Hematopoietic multipotent progenitor cell treated with erythropoietin and hydrocortisone succinate and interleukin-3 and kit ligand, for 15 days (in vitro differentiated cells): ENCODE results near the gene PFKL.
"Not testable (repeated sequence)": the region's sequence is repeated elsewhere in the genome, so short reads cannot be mapped to it uniquely, and the experiment has no call there.

Experiments
- DNase-seq: peaks from one replicate; pipeline ENCODE4 v3.0.0-alpha.2; 2015; ENCODE audit warnings: low spot score

PFKL gene

DNA sequence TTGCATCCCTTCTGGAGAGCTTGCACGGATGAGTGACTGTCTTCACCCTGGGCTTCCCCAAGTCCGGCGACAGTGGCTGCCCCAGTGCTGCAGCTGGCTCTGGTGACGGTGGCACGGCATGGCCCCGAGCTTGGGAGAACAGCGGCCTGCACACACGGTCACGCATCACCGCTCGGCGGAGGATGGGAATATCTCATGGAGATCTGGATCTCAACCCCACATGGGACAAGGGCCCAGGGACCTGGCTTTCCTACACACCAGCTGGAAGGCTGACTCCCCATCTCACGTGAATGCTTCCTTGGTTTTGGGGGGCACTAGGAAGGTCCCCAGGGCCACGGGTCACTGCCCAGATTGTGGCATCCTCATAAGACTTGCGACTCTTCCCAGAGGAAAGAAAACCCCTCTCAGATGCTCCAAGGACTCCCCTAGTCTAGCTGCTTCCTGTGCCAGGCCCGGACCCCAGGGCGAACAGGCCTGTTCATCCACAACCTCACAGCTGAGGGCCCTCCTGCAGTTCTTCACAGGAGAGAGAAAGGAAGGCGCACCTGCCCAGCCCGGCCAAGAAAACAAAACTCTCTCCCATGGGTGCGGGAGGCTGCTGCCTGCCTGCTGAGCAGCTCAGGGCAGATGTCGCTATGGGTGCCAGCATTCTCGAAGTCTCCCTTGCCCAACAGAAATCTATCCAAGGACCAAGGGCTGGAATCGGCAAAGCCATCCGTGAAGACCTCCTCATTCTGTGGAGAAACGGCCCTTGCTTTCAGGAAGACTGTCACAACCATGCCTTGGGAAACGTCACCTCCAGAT lies 29.4 kb downstream of the PFKL start:
- DNase-seq = no peak

DNA sequence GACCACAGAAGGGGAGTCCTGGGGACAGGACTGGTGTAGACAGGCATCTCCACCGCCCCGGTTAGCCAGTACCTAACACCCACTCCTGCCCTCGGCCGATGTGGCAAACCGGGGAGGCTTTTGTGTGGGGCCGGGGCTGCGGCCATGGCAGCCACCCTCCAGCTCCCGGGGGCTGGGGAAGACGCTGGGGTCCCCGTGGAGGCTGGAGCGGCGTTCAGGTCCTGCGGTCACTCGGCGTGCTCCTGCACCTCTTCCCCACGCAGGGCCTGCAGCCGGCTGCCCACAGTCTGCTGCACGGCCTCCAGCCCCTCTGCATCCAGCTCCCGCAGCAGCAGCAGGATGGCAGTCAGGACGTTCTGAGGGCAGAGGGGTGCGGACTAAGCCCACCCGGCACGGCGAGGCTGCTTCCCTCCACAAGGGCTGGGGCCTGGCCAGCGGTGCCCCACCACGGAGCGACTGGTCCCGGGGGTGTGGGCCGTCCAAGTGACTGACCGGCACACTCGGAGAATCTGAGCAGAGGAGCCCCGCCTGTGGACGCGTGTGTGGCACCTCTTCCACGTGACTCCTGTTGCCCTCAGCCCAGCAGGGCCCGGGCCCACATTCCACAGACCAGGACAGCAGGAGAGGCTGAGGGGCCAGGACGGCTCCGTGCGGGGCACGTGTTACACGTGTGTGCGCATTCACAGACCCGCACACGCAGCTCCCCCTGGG lies 30.3 kb downstream of the PFKL start:
- no peak for DNase-seq

DNA sequence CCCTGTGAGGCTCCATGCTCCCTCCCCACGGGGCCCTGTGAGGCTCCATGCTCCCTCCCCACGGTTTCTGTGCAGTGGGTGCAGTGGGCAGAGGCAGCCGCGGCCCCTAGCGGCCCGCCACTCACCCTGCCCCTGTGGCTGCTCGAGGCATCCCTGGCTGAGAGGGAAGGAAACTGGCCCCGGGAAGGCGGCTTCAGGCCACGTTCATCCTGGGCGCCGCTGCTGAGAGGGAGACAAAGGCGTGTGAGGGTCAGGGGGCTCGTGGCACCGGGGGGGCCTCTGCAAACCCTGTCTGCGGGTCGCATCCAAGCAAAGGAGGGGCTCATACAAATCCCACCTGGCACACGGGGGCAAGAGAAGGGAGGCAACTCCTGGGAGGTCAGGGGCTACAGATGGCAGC lies 30.8 kb downstream of the PFKL start:
- DNase-seq = no peak

DNA sequence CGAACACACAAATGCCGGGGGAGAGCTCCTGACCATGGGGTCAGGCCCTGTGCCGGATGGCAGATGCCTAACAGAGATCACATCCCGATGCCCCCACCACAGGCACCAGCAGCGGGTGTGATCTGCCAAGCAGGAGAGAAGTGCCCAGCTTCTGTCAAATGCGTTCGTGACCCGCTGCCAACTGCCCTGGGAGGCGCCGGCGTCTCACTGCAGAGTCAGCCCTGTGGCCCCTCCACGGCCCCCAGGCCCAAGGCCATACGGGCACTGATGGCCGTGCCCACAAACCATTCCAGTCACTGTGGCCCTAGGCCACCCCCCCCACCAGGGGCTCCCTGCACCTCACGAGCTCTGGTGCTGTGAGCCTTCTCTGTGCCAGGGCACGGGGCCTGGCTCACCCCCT lies 31.4 kb downstream of the PFKL start:
- no peak for DNase-seq

DNA sequence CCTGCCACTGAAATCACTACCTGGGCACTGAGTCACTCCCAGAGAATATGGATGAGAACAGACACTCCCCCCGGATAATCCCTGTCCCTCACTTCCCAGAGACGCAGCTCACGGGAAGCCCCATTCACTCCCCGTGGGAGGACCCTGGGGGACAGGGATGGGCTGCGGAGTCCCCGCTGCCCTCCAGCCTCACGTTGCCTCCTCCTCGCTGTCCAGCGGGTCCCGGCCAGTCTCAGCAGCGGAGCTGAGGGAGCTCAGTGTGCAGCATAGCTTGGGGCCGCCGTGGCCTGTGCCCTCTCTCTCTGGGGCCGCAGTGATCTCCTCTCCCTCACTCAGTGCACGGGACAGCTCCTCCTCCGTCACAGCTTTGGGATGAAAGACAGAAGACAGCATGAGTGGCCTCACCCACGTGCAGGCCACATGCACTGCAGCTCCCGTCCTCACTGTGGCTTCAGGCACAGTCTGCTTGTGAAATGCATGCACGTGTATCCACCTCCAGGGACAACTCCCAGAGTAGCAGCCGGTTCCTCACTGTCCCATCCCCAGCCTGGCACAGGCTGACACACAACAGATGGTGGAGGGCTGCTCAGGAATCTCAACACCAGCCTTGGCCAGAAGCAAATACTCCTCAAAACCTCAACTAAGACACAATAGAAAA lies 31.9 kb downstream of the PFKL start:
- DNase-seq = no peak

DNA sequence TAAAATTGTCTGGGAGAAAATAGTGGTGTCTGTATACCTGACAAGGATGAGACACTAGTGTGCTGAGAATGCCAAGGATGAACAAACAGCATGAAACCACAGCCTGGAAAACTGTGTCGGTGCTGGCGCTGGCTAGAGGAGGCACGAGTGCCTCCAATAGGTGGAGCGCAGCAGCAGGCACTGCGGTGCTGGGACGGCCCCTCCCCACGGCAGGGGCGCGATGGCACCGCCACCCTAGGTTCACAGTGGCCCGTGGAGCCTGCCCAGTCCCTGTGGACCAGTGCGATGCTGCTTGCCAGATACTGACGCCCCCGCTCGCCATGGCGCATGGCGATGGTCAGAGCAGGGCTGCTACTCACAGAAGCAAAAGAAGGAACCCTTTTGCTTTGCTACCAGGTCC lies 32.5 kb downstream of the PFKL start:
- no peak for DNase-seq

DNA sequence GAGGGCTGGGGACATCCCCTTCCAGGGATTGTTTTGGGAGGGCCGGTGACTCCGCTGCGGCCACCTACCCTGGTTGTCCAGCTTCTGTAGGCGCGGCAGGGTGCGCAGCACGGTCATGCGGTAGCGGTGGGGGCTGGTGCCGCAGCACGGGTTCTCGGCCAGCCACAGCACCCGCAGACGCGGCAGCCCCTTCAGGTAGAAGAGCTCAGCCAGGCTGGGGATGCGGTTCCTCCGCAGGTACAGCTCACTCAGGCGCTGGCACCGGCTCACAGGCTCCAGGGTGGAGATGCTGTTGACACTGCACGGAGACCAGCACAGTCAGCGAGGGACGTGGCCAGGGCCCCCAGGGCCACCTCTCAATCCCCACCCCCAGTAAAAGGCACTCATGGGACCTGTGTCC lies 33.1 kb downstream of the PFKL start:
- DNase-seq = no peak

DNA sequence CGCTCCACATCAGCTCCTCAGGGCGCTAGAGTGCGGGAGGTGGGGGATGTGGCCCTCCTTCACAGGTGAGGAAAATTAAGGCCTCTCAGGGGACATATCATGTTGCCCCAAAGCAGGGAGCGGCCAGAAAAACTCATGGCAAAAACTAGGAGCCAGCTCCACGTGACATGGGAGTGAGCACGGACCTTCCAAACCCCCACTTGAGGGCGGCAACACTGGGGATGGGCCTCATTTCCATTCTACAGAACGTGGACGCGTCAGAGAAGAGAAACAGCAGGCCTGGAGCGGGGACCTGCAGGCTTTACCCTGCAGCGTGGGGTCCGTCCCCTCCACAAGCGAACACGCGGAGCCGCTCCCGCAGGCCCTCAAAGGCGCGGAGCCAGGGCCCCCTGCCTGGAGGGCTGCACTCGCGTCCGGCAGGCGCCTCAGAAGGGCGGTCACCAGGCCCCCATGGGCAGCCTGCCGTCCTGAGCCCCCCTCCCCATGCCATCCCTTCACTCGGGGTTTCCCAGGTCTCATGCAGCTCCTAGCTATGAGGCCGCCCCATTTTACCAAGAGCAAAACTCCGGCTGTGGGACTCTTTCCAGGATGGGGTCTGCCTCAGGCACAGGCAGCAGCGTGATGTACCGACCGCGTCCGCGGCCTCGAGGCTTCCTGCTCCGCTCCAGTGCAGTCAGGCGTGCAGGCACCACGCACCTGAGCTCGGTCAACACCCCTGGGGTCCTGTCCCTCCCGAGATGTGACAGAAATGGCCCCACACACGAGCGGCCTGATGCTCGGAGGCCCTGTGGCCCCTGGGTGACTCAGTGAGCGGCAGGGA lies 33.9 kb downstream of the PFKL start:
- no peak for DNase-seq

DNA sequence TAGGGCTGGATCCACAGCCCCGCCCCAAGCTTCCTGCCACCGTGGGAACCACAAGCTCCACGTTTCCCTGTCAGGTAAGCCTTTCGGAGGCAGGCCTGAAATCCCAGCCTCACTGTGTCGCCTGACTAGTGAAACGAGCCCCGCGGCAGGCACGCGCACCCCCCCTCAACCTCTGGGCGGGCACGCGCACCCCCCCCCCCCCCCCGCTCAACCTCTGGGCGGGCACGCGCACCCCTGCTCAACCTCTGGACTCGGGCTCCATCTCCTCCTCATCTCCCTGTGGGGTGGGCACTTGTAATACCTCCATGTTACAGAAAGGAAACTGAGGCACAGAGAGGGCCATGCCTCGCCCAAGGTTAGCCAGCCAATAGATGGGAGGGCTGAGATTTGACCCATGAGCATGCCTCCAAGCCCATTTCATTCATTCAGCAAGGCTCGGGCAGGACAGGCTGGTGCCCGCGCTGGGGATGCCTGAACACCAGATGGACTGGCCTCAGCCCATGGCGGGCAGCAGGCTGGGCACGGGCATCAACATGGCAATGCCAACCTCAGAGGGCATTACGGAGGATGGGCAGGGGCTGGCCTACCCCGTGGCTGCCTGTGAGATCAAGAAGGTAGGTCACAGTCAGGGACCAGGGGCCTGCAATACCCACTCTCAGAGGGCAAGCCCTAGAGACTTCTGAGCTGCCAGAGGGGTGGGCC lies 34.6 kb downstream of the PFKL start:
- DNase-seq = no peak

DNA sequence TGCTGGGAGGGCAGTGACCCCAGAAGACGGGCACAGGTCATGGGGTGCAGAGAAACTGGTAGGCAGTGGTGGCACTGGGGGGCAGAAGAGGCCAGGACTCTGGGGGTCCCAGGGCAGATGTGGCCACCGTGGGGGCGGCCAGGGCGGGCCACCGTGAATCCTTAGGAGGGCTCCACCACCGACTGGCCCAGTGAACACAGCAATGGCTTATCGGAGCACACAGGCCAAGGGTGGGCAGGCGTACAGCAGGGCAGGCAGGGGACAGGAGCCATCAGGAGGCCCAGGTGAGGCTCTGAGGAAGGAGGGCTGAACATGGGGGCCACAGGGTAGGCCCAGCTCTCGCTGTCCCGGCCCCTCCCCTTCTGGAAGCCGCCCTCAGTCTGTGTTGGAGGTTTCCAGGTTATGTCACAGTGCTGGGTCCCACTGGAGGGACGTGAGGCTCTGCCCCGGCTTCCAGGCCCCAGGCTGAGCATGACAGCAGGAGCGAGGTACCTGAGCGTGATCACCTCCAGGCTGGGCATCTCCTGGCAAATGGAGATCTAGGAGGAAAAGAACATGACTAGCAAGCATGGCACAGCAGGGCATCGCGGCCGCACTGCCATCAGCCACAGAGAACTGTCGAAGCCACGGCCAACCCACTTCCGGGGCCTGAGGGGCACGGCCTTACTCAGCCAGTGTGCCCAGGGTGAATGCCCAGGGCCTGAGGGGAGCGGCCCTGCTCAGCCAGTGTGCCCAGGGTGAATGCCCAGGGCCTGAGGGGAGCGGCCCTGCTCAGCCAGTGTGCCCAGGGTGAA lies 35.6 kb downstream of the PFKL start:
- no peak for DNase-seq

DNA sequence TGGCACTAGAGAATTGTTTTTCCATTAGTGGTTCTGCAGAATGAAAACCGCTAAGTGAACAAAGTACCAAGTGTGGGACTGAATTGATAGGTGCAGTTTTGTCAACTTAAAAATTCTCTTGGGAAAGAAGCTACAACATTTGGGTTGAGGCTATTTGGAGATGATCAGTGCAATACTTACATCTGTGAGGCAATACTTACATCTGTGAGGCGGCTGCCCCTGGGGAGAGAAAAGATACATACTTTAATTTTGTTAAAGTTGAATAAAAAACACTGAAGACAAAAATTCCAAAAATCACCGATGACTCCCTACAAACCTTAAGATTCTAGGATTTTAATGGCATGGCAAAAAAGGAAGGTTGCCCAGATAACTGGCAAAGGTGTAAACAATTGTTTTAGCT lies 37.6 kb downstream of the PFKL start:
- DNase-seq = no peak

DNA sequence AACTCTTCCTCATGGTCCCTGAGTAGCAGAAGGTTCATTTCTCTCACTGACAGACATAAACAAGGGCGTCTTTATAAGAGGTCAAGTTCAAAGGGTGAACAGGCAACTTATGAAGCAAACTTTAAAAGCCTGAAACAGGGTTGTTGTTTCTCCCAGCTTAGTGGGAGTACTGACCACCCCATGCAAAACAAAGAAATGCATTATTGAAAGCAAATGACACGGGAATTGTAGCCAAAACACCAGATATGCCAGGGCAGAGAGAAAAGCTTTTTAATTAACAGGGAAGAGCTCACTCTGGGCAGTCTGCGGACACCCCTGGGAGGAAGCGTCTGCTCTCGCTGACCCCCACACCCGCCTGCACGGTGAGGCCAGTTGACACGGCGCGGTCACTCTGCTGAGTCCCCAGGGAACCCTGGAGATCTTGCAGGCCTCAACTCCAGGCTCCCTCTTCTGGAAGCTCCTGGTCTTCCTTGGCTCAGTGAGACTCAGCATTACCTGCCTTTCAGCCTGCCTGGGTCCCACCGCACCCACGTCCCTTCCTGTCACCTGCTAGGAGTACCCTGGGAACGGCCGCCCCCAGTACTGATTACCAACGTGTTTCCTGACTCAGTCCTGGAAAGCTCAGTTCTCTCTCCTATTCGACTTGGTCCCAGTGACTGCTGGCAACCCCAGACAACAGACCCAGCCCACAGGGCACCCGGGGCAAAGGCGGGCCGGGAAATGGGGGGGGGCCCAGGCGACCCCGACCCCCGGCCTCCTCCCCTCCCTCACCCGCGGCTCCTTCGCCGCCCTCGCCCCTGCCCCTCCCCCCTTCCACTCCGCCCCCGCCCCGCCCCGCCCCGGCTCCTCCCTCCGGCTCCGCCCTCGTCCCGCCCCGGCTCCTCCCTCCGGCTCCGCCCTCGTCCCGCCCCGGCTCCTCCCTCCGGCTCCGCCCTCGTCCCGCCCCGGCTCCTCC lies 38.4 kb downstream of the PFKL start:
- DNase-seq = peak; percentile 39

DNA sequence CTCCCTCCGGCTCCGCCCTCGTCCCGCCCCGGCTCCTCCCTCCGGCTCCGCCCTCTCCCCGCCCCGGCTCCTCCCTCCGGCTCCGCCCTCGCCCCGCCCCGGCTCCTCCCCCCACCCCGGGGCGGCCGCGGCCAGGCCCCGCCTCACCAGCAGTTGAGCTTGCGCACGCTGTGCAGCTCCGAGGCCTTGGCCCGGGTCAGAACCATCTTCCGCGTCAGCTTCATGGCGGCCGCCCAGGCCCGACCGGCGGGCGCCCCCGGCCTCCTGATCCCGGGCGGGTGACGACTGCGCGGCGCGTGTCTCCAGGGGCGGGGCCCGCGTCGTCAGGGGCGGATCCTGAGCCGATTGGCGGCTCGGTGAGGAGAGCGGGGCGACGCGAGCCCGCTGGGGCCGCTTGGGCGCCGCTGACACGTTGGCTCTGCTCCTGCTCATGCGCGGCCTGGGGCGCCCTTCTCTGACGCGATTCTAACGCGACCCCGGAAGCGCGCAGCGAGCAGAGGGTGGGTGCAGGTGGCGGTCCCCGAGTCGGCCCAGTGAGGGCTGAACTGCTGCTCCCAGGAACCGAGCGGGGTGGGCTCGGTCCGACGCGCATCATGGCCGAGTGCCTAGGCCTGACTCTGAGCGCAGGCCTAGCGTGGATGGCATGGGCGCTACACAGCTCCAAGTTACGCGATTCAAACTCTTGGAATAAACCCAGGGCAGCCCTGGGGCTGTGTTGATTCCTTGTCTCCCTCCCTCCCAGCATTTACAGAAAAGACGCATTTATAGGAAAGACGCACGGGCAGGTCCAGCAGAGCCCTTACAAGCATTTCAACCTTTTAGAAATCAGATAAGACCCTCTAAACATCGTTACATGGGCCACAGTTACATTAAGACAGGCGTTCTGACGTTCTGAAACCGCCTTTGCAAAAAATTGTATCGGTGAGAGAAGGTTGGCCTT lies 39.4 kb downstream of the PFKL start, which contains the start of gene CFAP410:
Gene CFAP410 (minus strand): TSS at position 420 of the 940 bp plus-strand sequence. CDS start 196 bp downstream, at position 224.
- DNase-seq = peak; percentile 92

DNA sequence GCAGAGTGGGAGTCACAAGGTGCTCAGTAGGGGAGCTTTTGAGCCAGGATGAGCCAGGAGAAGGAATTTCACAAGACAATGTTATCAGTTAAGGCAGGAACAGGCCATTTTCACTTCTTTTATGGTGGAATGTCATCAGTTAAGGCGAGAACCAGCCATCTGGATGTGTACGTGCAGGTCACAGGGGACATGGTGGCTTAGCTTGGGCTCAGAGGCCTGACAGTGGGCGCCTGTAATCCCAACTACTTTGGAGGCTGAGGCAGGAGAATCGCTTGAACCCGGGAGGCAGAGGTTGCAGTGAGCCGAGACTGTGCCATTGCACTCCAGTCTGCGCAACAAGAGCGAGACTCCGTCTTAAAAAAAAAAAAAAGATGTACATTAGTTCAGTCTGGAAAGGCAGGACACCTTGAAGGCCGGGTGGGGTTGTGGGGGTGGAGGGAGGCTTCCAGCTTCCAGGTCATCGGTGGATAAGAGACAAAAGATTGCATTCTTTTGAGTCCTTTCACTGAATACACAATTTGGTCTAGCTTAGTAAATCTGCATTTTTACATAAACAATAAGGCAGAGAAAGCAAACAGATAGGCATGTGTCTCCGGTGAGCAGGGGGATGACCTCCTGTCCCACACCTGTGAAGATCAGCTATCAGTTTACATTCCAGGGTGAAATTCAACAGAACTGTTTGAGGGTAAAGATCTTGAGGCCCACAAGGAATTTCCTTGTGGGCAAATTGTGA lies 42.0 kb downstream of the PFKL start:
- DNase-seq = not testable (repeated sequence)

DNA sequence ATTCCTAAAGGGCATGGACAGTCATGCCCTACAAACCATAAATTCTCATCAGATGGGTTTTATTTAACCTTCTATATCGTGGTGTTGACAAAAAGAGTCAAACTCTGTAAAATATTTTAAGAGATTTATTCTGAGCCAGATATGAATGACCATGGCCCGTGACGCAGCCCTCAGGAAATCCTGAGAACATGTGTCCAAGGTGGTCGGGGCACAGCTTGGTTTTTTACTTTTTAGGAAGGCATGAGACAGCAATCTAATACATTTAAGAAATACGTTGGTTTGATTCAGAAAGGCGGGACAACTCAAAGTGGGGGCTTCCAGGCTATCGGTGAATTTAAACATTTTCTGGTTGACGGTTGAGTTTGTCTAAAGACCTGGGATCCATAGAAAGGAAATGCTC lies 43.1 kb downstream of the PFKL start:
- not testable (repeated sequence) for DNase-seq

DNA sequence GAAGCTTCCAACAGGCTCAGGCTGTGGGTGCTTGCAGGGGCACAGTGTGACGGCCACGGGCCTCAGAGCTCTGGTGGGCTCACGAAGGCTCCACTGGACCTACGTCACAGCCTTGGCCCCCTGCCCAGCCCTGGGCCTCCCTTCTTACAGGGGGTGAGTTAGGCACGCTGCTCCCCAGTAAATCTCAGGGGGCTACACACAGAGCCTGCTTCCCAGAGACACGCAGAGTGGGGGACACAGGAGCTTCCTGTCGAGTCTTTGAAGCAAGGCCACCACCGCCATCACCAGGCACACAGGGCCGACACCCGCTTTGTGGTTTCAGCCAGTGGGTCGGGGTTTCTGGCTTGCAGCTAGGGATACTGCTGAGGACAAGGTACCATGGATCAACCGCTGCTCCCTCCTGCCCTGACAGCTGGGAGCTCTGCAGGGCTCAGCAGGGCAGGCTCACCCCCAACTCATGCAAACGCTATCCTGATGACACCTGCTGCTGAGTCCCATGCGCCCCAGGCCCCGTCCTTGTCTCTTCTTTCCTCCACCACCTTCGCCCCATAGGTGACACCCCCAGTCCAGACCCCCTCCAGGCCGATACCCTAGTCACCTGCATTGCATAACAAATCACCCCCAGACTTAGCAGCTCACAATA lies 44.8 kb downstream of the PFKL start:
- no peak for DNase-seq

DNA sequence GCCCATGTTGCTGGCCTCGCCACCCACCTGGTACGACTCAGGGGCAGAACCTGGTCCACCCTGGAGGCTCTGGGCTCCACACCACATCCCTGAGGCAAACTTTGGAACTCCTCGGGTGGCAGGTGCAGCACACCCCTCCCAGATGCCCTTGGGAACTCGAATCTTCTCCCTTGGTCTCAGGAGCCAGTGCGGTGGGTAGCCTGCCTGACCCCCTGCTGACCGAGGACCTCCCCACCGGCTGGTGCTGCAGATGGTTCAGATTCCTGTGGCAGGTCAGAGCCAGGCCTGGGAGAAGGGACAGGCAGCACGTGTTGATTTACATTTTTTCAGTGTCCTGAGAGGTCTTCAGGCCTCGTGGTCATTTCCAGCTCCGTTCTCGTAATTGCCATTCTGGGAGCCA lies 45.6 kb downstream of the PFKL start:
- no peak for DNase-seq
